ENCODE results near the gene CASD1.

CASD1 gene

GRCh38 chr7:94509264-94509886, at the start of gene CASD1:
TSS of gene CASD1 (plus strand) at chr7:94509809. CDS start at chr7:94510085, 276 bp downstream.
- peak in 1 of 2 experiments; percentile 49 for DNase-seq

DNA sequence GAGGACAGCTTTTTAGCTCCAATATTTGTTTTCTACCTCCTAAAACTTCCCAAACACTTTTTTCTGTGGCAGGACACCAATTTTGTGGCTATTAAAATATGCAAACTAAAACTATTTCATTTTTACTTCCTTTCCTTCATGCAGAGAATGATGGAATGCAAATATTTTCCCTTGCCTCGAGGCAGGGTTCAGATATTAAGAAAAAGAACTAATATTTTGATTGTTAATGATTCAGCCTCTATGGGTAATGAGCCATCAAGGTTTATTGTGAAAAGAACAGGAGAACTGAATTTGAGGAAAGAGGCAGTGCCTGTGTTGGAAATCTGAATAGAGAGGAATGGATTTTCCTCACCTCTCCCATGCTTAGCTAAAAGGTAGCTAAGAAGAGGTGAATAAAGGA, 43.1 kb upstream of the CASD1 start:
- no peak for DNase-seq

DNA sequence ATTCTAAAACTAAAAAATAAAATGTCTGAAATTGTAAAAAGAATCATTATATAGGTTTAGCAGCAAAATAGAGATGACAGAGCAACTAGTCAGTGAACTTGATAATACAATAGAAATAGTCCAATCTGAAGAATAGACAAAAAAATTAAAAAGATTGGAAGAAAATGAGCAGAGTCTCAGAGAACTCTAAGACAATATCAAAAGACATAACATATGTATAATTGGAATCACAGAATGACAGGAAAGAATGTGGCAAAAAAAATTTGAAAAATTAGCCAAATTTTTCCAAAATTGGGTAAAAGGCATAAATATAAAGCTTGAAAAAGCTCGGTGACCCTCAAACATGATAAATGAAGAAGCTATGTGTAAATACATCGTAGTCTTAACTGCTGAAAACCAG, 38.0 kb upstream of the CASD1 start:
- DNase-seq, result no peak

GRCh38 chr7:94472608-94473007, 37.0 kb upstream of the CASD1 start:
- no peak for DNase-seq

GRCh38 chr7:94476251-94476840, 33.3 kb upstream of the CASD1 start:
- no peak for DNase-seq

GRCh38 chr7:94477878-94478277, 31.7 kb upstream of the CASD1 start:
- DNase-seq, result no peak

- no peak for DNase-seq
Measured at GRCh38 chr7:94478648-94479214, 30.9 kb upstream of the CASD1 start.

GRCh38 chr7:94481279-94481678, 28.3 kb upstream of the CASD1 start:
- no peak for DNase-seq

GRCh38 chr7:94482796-94483195, 26.8 kb upstream of the CASD1 start:
- no peak for DNase-seq

DNA sequence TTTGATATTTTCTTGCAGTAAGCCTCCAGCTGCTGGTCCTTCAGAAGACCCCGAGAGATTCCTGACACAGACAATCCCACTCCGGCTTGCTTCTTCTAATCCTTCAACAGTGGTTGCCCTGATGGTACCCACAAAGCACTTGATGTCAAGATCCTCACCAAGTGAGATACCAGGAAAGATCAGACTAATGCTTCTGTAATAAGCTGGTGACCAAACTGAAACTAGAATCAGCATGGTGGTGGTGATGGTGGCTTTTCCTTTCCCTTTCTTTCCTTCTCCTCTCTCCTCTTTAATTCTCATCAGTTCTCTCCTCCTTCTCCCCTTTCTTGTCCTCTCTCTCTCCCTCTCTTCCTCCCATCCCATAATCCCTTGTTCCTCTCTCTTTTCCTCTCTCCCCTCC, 25.8 kb upstream of the CASD1 start:
- no peak for DNase-seq

DNA sequence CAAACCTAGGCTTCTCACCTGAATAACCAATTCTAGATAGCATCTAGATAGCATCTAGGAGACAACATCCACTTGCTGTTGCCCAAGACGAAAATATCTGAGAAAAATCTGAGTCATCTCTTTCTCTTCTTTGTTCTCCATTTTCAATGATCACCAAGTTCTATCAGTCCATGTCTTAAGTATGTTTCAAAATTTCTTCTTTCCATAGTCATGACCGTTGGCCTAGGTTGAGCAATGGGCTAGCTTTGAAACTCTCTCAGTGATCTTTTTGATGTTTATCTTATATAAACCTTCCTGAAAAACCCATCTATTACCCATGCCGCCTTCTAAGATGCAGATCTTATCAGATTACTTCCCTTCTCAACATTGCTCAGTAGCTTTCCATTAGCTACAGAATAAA, 23.4 kb upstream of the CASD1 start:
- no peak for DNase-seq

DNA sequence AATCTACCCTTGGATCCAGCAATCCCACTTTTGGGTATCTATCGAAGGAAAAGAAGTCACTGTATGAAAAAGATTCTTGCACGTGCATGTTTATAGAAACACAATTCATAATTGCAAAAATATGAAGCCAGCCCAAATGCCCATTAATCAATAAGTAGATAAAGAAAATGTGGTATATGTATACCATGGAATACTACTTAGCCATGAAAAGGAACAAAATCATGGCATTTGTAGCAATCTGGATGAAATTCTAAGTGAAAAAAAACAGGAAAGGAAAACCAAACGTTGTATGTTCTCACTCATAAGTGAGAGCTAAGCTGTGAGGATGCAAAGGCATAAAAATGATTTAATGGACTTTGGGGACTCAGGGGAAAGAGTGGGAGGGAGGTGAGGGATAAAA, 18.2 kb upstream of the CASD1 start:
- DNase-seq, result no peak

GRCh38 chr7:94492601-94493000, 17.0 kb upstream of the CASD1 start:
- no peak for DNase-seq

GRCh38 chr7:94497874-94498670, 11.5 kb upstream of the CASD1 start:
- DNase-seq, result no peak

DNA sequence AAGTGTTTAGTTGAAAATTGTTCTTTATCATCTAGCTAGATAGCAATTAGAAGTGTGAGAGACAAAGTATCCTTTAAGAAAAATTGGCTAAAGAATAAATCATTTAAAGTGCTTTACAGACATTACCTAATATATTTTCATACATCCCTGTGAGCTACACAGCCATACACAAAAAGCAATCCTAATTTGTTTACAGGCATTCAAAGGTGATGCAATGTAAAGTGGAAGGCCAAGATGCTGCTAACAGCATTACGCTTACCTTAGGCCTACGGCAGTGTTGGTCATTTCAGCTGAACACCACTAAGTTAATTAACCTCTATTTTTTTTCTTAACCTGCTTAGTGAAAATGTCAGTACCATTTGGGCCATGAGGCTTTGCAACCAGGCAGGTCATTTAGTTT, 10.7 kb upstream of the CASD1 start:
- no peak for DNase-seq

- no peak for DNase-seq
Measured at GRCh38 chr7:94507462-94507861, 2.1 kb upstream of the CASD1 start.

DNA sequence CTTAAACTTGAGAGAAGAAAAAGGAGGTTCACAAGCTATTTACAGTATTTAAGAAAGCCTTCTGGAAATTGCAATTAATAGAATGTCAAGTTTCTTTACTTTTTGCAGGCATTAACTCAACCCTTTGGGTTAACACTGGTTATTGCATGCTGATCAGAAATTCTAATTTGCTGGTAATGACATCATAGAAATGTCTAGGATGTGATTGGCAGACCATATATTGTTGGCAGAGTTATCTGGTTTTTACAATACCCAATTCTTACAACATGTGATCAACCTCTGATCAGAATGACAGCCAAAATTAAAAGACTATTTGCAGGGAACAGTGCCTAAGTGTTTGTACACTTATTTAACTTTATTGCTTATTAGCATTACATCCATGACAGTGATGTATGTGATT, 1.6 kb upstream of the CASD1 start:
- DNase-seq, result no peak

- DNase-seq, result peak in 1 of 2 experiments; percentile 60
Measured at GRCh38 chr7:94509887-94510581, 425 bp downstream of the CASD1 start.

DNA sequence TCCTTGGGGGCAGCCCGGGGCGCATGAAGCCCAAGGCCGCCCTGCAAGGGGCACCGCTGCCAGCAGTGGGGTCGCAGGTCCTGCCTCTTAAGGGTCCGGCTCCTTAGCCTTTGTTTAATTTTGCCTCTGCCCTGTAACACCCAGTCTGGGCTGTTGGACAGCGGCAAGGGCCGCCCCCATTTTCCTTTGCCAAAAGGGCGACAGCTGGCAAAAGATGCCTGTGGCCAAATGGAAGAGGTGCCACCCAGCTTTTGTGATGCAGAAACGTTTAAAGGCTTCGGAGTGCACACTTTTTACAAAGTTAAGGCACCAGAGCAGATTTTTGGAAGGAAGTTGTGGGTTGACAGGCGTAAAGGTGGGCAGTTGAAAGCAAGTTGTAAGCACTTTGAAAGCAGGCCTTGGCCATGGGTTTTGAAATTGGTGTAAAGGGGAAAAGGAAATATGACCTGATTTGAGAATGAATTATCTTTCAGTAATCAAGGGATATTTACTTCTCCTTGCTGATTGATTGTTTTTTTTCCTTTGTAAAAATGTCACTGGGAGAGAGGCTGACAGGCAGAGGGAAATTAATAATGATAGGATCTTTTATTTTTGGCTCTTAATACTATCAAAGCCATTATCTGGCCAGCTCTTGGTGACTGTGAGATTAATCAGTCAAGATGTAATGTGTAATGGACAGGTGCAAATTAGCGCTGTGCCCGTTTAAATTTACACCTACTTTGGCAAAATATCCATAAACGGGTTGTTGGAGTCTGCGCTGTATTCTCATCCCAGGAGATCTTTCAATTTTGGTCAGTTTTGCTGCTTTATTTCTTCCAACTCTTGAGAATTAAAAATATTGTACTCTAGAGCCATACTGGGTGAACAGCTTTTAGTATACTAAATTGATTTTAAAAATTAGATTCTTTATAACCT, 1.2 kb downstream of the CASD1 start:
- DNase-seq, result peak; percentile 9 to 59

DNA sequence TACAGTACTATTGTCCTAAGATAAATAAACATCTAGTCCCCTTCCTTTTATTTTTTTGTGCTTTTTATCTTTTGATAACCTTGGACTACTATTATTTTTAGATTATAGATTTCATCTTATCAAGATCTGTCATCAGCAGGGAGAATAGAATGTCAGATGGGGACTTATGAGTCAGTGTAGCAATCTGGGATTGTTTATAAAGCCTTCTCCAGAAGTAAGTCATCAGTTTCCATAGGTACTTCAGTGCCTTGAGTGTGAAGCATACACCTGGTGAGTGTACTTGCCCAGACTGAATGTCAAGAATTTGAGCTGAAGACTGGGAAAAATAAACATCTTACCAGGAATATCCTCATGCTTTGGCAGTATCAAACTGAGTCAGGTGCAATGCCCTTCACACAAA, 2.1 kb downstream of the CASD1 start:
- no peak for DNase-seq

DNA sequence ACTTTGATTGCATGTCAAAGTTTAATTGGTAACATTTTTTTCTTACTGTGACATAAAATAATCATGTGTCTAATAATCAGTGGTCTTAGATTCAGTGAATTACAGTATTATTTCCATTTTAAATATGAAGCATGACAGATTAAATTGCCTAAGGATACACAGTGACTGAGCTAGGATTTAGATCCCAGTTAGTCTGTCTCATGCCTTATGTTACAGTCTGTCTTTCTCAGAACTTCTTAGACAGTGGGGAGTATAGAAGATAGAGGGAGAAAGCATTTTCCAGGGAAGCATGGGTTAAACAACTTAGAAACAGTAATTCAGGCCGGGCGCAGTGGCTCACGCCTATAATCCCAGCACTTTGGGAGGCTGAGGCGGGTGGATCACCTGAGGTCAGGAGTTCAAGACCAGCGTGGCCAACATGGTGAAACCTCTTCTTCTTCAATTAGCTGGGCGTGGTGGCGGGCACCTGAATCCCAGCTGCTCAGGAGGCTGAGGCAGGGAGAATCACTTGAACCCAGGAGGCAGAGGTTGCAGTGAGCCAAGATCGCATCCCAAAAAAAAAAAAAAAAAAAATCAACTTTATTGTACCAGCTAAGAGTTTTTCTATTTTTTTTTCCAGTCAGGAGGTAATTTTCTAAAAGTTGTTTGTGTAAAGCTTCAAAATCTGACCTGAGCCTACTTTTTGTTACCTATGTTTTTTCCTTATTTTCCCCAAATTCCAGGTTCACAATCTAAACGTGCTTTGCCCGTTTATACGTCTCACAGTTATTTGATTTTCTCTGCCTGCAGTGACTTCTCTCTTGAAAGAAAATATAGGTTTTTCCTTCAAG, 3.3 kb downstream of the CASD1 start:
- no peak for DNase-seq

Measured in SW 1271 (cell line).